SK-N-SH treated with all-trans-retinoic acid at 6 μM for 48 hours (cell line): ENCODE measurements around the gene USP48.

ENCODE experiments used
- ESRRG ChIP-seq: fragments of 250-450 bp; sonication (Bioruptor Pico); IDR thresholded peaks from 2 replicates; pipeline ENCODE4 v1.6.1; 2021; ENCODE audit warnings: mild to moderate bottlenecking
- GLIS3 ChIP-seq: fragments of 250-450 bp; sonication (Bioruptor Pico); IDR thresholded peaks from 2 replicates; pipeline ENCODE4 v1.5.0; 2020; ENCODE audit warnings: mild to moderate bottlenecking, moderate library complexity
- SNAI2 ChIP-seq: fragments of 250-450 bp; sonication (Bioruptor Pico); IDR thresholded peaks from 2 replicates; pipeline ENCODE4 v1.5.0; 2020; ENCODE audit warnings: mild to moderate bottlenecking, moderate library complexity
- TOX ChIP-seq: fragments of 250-450 bp; sonication (Bioruptor Pico); IDR thresholded peaks from 2 replicates; pipeline ENCODE4 v1.8.0; 2021; ENCODE audit warnings: mild to moderate bottlenecking, moderate library complexity, borderline replicate concordance
- ZC3H10 ChIP-seq: fragments of 250-450 bp; sonication (Bioruptor Pico); IDR thresholded peaks from 2 replicates; pipeline ENCODE4 v1.5.1; 2021; ENCODE audit warnings: mild to moderate bottlenecking, moderate library complexity
- ZFP3 ChIP-seq: fragments of 250-450 bp; sonication (Bioruptor Pico); IDR thresholded peaks from 2 replicates; pipeline ENCODE4 v1.5.0; 2020; ENCODE audit warnings: mild to moderate bottlenecking, moderate library complexity
- ZNF8 ChIP-seq: fragments of 450-650 bp; formaldehyde crosslinking; IDR thresholded peaks from 2 replicates; pipeline ENCODE4 v1.5.0; 2020; ENCODE audit warnings: mild to moderate bottlenecking, moderate library complexity
- TF ChIP-seq, protein P1 (sequence below): fragments of 250-450 bp; sonication (Bioruptor Pico); IDR thresholded peaks from 2 replicates; pipeline ENCODE4 v1.5.1; 2020; ENCODE audit warnings: low read depth, mild to moderate bottlenecking, moderate library complexity
- TF ChIP-seq, protein P2 (sequence below): fragments of 250-450 bp; sonication (Bioruptor Pico); IDR thresholded peaks from 2 replicates; pipeline ENCODE4 v1.8.0; 2020; ENCODE audit warnings: mild to moderate bottlenecking, moderate library complexity, borderline replicate concordance
- TF ChIP-seq, protein P3 (sequence below): fragments of 250-450 bp; sonication (Bioruptor Pico); IDR thresholded peaks from 2 replicates; pipeline ENCODE4 v1.8.0; 2021; ENCODE audit warnings: low read depth, mild to moderate bottlenecking, moderate library complexity, borderline replicate concordance

DNA sequence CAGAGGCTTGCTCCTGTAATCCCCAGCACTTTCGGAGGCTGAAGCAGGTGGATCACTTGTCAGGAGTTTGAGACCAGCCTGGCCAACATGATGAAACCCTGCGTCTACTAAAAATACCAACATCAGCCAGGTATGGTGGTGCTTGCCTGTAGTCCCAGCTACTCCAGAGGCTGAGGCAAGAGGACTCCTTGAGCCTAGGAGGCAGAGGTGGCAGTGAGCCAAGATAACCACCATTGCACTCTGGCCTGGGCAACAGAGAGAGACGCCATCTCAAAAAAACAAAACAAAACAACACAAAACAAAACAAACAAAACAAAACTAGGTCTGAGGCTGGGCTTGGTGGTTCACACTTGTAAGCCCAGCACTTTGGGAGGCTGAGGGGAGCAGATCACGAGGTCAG, 75.1 kb downstream of the USP48 start:
- TF ChIP-seq ZFP3 (CRISPR knock-in tag) (no peak), ESRRG (CRISPR knock-in tag) (no peak), TOX (CRISPR knock-in tag) (no peak), GLIS3 (CRISPR knock-in tag) (no peak), ZC3H10 (CRISPR knock-in tag) (no peak), SNAI2 (CRISPR knock-in tag) (no peak), ZNF8 (no peak)
- TF ChIP-seq, protein P1, sequence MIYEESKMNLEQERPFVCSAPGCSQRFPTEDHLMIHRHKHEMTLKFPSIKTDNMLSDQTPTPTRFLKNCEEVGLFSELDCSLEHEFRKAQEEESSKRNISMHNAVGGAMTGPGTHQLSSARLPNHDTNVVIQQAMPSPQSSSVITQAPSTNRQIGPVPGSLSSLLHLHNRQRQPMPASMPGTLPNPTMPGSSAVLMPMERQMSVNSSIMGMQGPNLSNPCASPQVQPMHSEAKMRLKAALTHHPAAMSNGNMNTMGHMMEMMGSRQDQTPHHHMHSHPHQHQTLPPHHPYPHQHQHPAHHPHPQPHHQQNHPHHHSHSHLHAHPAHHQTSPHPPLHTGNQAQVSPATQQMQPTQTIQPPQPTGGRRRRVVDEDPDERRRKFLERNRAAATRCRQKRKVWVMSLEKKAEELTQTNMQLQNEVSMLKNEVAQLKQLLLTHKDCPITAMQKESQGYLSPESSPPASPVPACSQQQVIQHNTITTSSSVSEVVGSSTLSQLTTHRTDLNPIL (CRISPR knock-in tag): no peak
- TF ChIP-seq, protein P2, sequence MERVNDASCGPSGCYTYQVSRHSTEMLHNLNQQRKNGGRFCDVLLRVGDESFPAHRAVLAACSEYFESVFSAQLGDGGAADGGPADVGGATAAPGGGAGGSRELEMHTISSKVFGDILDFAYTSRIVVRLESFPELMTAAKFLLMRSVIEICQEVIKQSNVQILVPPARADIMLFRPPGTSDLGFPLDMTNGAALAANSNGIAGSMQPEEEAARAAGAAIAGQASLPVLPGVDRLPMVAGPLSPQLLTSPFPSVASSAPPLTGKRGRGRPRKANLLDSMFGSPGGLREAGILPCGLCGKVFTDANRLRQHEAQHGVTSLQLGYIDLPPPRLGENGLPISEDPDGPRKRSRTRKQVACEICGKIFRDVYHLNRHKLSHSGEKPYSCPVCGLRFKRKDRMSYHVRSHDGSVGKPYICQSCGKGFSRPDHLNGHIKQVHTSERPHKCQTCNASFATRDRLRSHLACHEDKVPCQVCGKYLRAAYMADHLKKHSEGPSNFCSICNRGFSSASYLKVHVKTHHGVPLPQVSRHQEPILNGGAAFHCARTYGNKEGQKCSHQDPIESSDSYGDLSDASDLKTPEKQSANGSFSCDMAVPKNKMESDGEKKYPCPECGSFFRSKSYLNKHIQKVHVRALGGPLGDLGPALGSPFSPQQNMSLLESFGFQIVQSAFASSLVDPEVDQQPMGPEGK: no peak
- TF ChIP-seq, protein P3, sequence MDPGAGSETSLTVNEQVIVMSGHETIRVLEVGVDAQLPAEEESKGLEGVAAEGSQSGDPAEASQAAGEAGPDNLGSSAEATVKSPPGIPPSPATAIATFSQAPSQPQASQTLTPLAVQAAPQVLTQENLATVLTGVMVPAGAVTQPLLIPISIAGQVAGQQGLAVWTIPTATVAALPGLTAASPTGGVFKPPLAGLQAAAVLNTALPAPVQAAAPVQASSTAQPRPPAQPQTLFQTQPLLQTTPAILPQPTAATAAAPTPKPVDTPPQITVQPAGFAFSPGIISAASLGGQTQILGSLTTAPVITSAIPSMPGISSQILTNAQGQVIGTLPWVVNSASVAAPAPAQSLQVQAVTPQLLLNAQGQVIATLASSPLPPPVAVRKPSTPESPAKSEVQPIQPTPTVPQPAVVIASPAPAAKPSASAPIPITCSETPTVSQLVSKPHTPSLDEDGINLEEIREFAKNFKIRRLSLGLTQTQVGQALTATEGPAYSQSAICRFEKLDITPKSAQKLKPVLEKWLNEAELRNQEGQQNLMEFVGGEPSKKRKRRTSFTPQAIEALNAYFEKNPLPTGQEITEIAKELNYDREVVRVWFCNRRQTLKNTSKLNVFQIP (CRISPR knock-in tag): no peak
